CD4-positive, alpha-beta T cell treated with Interleukin-6 for 4 hours (primary cell): Measurements from ENCODE around the gene ANKRD13B.

Experiments used
- DNase-seq: peaks from one replicate; pipeline ENCODE4 v3.0.0-alpha.2; 2020; ENCODE audit warnings: mixed read lengths

The ANKRD13B gene

DNA sequence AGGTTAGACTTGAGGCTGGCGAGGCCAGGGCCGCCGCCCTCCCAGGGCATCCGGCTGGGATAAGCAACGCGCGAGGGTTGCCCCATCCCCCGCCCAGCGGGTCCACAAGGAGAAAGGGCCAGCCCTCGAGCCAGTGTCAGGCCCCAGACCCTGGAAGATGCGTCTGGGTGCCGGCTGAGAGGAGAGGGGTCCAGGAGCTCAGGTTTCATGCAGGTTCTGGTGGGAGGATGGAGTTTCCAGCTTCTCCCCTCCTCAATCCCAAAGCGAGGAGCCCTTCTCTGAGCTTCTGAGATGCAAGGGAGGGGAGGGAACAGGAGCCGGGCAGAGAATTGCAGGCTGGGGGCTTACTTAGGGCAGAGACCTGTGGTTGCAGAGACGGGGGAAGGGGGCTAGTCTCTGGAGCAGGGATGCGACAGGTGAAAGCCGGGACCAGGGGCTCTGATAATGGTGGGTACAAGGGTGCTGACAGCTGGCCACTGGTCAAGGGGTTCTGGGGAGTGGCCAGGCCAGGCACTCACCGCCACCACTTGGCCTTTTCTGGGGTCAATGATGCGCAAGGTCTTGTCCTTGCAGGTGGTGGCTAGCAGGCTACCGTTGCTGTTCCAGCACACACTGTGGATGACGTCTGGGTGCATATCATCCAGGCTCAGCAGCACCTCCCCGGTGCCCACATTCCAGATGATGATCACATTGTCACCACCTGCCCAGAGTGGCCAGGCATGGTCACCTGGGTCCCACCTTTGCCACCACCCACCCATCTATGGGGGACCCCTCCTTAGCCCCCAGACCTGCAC is 25.5 kb downstream of the ANKRD13B start:
- no peak for DNase-seq

DNA sequence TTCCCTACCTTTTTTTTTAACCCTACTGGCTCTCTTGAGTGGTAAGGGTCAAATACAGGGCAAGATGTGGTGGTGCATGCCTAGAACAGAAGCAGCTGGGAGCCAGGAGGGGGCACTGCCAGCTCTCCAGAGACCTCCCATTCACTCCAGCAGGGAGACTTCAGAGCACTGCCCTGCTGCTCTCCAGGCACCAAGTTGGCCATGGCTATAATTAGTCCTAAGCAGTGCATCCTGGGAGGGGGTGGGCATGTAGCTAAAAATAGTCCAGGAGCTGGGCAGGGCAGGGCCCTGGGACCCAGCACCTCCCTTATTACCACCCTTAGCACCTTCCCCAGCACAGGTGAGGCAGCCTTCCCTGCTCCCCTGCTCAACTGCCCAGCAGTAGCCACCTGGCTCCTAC is 26.3 kb downstream of the ANKRD13B start:
- DNase-seq: no peak

DNA sequence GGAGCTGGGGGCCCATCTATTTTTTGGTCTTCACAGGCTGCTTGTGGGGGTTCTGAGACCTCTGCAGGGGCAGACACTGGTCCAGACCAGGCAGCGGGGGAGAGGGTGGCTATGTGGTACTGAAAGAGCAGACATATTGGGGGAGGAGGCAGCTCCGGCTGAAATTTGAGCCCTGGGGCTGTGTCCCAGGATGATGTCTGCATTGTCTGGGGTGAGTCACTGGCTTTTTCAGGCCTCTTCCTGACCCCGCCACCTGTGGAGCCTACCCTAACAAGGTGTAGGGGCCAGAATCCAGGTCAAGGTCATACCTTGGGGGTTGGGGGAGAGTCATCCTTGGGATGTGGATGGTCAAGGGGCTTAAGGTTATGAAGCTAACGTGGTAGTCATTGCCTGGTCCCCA is 27.3 kb downstream of the ANKRD13B start:
- no peak for DNase-seq

DNA sequence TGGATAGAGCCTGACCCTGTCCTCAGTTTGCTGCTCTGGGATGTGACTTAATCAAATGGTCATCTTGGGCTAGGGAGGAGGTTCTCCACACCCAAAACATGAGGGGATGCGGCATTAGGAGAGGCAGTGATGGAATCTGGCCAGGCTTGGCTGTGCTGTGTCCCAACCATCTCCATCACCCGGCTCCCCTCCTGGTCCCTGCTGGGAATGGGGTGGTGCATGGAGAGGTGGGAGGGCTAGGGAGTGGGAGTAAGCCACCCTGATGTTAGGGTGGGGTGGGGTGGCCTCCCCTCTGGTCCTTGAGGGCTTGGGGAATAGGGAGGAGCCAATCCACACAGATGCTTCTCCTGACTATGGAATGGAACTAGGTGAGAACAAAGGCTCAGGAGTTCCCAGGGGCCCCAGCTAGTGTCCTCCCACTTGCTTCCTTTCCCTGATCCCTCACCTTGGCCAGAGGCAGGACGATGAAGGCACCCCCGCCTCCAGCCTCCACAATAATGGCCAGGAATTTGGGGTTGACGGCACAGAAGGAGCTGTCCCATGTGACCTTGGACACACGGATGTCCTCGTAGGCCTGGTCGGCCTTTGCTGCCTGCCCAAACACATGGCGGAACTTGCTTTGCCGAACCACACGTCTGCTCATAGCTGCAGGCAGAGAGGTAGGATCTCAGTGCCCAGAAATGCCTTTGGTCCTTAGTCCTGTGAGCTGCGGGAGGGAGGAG is 28.0 kb downstream of the ANKRD13B start:
- no peak for DNase-seq

DNA sequence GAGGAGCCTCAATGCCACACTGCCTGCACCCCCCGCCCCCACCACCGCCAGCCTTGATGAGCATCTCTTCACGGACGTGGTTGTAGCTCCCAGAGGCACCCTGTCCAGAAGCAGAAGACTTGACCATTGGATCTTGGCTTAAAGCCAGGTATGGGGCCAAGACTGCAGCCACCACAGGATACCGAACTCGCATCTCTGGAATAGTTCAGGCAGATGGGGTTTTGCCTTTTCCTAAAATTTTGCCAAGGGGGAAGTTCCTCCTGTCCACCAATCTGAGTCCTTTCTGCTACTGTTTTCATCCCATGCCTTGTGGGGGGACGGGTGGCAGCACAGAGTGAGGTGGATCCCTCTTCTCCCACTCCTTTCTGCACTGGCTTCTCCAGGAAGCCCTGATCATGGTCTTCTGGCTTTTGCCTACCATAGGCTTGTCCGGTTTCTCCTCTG is 28.8 kb downstream of the ANKRD13B start:
- DNase-seq: no peak

DNA sequence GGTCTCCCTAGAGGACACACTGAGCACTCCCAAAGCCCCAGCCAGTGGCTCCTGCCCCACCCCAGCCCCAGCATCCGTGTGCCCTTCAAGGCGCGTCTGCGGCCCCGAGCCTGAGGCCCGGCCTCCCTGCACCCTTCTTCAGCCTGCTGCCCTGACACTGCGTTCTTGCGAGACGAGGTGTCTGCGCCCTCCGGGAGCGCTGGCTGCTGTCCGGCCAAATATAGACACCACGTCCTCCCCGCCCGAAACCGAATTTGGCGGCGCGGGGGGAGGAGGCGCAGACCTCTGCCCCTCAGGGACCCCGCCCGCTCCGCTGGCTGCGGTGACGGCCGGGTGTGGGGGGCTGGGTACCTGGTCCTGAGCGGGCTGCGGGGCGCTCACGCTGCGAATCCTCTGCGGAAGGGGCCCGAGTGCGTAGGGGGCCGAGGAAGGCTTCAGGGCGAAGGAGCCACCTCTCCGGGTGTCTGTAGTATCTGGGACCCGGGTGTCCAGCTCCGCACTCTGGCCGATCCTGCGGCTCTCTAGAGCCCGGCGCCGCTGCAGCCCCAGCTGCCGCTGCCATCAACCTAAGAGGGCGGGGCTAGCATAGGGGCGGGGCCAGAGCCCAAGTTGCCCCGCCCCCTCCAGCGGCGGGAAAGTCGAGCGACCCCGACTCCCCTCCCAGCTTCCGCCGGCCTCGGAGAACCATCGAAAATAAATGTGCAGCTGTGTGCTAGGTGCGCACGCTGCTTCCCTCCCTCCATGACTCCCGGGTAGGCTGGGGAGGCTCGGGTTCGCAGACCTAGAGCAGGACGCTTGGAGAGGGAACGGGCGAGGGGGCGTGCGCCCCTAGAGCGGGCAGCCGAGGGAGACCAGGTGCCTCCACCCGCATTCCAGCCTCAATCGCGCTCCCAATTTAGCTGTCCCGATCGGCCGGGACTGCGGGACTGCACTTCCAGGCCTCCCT is 29.7 kb downstream of the ANKRD13B start, which contains the start of gene CORO6:
CORO6 (minus strand) TSS at position 576 of the 946 bp plus-strand sequence. CDS start 1,491 bp downstream, outside the sequence.
- DNase-seq: peak; percentile 72

DNA sequence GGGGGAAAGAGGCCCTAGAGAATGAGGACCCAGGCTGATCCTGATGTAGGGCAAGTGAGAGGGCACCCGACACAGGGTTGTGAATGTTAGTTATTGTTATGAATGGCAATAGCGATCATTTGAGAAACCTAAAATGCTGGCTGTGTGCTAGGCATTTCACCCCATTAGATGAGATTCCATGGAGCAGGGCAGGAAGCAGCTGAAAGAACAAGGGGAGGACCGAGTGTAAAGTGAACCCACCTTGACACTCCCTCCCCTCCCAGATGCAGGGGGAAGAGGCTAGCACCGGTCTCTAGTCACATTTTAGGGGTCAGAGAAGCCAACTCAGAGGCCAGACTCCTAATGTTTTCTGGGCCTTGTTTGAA is 30.3 kb downstream of the ANKRD13B start:
- no peak for DNase-seq

DNA sequence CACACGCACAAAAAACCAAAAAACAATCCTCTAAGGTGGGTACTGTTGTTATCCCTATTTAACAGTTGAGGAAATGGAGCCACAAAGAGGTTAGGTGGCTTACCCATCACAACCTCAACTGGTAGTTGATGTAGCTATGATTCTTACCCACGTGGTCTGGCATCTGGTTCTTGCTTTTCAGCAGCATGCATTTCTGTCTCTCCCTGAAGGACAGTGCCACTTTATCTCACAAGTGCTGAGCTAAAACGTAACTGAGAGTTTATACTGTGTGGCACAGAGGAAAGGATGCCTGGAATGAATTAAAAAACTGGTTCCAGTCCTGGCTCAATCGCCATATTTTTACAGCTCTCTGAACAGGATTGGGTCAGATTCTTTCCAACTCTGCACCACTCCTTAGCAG is 31.7 kb downstream of the ANKRD13B start:
- DNase-seq: no peak

DNA sequence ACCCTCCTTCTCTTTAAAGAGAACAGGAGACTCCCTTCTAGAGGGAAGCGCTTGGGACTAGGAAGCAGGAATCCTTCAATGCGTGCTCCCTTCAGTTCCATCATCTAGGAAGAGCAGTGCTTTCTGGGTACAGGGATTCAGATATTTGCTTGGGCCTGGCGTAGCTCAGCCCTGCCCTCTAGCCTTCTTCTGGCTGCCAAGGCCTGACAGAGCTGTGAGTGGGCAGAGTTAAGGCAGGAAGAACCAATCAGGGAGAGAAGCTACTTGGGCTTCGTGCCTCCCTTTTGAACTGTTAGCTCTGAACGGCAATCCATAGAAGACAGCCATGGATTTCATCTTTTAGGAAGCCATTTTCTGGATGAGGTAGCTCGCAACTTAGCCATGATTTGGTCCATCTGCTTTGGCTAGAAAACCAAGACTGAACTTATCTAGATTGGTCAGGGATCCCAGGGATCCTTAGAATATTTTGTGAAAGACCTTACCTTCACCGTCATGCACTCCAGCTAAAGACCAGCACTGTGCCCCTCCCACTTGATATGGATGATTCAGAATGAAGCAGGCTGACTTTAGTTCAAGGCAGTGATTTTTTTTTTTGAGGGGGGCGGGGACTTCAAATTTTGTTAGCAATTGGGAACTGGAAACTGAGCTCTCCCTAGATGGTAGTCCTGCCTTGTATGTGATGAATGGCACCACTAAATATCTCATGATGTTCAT is 32.3 kb downstream of the ANKRD13B start:
- no peak for DNase-seq

DNA sequence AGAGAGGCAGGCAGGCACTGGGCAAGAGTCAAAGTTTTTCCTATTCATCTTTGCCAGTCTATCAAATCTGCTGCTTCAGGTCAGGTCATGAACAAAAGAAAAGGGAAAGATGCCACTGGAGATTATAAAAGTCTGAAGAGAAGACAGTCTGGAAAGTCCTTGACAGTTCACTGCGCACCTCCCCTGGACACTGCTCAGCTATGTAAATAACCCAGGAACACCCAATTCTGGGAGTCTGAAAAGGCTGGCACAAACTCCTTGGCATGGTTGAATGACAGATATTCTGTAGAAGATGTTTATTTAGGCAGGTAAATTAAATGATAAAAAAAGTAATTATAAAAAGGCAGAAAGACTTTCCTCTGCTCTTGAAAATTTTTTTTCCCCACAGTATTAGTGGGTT is 35.0 kb downstream of the ANKRD13B start:
- DNase-seq: no peak

DNA sequence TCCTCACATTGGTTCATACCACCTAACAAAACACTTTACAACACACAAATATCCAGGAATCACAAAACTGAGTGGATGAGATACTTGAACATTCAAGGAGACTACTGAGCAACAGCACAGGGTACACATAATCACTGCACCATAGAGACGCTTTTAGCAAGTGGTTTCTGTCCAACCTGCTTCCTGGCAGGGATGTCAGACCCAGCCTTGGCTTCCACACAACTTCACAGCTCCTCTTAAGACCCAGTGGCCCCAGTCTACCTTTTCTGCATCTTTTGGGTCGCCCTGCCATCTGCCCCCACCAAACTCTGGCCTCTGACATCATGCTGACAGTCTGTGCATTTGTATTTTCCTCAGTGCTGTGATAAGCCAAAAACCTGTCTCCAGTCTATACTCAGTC is 35.7 kb downstream of the ANKRD13B start:
- no peak for DNase-seq

DNA sequence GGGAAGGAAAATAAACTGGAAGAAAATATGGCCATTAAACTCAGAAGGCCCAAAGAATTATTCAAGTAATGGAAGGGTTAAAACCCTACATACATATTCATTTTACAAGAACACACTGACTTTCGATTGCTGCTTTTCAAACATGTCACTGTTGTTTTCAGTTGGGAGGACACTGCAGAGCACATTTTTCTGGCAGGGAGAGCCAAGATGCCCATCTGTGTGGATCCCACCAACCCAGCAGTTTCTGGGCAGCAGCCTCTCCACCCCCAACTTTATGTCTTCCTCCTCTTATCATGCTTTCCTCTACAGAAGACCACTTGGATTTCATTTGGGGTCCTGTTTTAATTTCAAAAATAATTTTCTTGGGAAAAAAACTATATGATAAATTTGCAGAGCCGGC is 36.9 kb downstream of the ANKRD13B start:
- DNase-seq: no peak

DNA sequence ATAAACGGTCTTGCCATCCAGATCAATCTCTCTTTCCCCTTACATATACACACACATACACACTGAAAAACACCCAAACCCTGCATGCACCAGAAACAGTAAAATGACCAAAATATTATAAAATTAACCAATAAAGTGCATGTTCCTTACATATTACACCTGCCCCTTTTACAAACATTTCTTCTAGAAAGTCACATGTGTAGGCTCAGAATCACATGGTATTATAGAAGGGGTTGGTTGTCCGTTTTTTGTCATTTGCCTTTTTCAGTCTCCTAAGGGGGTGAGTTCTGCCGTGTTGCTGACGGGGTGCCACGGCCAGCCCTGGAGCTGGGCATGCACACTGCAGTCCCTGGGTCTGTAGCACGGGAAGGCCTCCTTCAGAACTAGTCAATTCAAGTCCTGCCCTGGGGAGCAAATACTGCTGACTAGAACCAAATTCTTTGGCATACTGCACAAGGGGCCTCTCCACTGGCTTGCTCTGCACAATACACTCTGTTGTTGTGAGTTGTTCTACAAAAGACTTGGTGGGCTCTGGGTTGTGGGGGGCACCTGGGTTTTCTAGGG is 37.8 kb downstream of the ANKRD13B start:
- DNase-seq: no peak

DNA sequence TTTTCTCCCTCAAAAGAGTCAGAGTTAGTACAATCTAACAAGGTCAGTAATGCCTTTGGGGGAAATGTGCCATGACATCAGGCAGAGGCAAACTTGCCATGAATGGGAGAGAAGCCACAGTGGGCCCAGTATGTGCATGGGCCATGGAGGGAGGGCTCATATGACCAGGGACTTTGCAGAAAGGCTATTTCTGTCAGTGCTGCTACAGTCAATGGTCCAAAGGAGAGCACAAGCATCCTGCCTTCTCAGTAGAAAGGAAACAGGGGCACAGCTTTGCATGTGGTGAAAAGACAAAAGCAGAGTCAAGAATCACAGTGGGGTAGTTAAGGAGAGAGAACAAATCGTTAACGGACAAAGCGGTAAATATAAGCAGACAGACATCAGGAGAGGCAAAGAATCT is 41.0 kb downstream of the ANKRD13B start:
- no peak for DNase-seq

DNA sequence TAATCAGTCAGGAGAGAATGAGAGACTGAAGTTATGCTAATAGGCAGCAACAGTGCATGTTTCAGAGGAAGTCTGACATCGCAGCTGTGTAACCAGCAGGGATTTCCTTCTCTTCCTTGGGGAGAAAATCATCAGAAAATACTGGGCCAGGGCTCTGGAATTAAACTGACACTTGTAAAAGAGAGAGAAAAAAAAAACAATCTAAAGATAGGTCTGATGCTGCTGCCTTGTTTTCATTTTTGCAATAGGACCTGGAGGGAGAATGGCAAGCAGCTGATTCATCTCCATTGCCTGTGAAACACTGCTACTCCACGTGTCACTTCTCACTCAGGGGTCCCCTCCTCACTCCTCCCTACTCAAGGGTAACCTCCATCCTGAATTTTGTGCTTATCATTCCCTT is 47.5 kb downstream of the ANKRD13B start:
- no peak for DNase-seq

DNA sequence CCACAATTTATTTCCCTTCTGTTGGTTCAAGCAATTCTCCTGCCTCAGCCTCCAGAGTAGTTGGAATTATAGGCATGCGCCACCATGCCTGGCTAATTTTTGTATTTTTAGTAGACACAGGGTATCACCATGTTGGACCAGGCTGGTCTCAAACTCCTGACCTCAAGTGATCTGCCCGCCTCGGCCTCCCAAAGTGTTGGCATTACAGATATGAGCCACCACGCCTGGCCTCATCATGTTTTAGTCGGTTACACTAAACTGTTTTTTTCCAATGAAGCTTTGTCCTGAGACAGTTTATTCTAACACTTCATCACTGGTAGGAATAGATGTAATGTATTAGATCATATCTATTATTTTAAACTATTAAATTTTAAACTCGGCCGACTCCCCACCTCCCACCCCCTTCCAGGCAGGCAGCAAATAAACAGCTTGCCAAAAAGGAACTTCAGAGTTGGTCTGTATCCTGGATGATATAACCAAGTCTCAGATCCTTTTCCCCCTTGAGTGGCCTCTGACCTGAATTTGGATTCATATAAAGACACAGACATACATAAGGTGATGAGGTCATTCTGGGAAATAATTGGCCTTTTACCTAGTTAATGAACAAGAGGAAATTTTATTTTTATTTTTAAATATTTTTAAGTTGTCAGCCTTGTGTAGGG is 48.2 kb downstream of the ANKRD13B start:
- DNase-seq: no peak

DNA sequence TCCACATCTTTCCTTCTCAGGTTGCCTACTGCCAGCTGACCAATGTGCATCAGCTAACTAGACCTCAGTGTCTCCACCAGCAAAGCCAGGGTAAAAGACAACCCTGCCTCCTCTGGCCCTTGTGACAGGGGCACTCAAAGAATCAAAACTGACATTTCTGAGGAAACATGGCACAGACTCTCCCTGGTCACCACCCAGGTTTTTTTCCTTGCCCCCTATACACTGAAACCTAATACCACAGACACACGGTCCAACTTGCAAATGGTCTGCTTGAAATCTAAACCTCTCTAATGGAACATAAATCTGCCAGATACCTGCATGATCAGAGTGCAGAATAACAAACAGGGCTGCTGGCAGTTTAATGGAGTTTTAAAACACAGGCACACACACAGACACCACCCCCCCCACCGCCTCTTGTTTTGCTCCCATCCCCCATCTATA is 49.3 kb downstream of the ANKRD13B start:
- DNase-seq: no peak

DNA sequence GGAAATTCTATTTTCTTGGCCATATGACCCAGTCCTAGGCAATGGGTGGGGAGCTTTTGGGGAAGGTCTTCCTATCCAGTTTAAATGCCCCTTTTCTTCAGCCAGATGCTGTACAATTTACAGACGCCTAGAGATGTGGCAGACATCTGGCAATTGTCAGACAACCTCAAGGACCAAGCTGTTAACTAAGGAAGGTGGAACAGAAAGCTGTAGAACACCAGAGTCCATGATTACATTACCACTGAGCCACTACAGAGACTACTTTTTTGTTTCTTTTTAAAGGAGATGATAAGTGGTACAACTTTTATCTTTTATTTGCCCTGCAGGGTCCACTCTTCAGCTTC is 50.9 kb downstream of the ANKRD13B start:
- DNase-seq: no peak

DNA sequence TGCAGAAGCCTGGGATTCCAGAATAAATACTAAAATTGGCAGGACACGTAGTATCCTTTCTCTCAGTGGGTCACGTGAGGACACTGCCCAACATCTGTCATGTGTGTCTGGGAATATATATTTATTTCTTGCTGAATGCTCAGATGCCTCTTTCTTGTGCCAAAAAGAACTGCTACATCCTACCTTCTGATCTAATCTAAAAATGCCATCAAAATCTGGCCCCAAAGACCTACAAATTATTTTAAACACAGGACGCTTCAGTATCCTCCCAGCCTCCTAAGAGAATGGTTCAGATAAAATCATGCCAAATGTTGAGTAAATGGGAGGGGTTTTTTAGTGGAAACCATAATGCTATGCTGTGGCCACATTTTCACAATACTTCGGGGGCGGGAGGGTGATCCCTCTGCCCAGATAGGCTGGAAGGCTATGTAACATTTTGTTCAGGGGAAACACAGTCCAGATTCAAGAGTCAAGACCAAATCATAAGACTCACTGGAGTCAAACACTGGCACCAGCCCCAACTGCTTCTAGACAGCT is 52.7 kb downstream of the ANKRD13B start:
- no peak for DNase-seq

DNA sequence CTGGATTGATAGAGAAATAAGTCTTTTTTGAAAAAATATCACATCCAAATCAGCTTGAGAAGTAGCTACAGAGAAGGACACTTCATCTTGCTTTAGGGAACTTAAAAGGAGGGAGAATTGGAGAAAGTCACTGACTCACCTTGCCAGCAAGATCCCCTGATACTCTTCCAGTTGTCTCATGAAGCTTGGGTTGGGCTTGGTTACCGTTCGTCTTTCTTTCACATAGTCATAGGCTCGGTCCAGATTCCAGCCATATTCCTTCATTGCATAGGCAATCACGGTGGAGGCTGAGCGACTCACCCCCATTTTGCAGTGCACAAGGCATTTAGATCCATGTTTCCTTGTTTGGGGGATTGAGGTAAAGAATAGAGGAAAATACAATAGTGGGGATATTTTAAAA is 55.1 kb downstream of the ANKRD13B start:
- no peak for DNase-seq

DNA sequence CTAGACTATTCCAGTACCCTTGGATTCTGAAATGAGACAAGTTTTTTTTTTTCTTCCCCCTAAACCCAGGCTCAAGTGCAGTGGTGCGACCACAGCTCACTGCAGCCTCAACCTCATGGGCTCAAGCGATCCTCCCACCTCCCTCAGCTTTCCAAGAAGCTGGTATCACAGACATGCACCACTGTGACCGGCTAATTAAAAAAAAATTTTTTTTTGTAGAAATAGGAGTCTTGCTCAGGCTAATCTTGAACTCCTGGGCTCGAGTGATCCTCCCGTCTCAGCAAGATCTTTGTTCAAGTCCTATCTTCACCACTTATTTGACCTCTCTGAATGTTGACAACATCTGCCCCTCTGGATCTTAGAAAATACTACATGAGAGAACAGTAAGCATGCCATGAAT is 56.4 kb downstream of the ANKRD13B start:
- DNase-seq: no peak
